ENCODE data around the gene CIB4. TPM values are rescaled to one million over a fixed set of nuclear protein-coding genes. Genes with fewer than 3 reads are reported as not detected.
A peak's percentile ranks its signal among the peaks of the same experiment; 100 is the strongest.

CIB4 gene
- total RNA-seq, 1 experiment from 2014 or later = not detected

GRCh38 chr2:26563686-26564085 is 77.5 kb downstream of the CIB4 start:
- H3K36me3 Mint-ChIP-seq = no peaks in the 10 kb centered on the region
- peaks cover 14% of the 10 kb centered on the region for H3K4me1 Mint-ChIP-seq
- H3K27ac Mint-ChIP-seq = no peak overlapping the region
- POLR2A ChIA-PET = no interaction called here
- DNase-seq (ENCODE audit: low spot score) (no peak), ATAC-seq (no peak)
- no peaks in the 10 kb centered on the region for H3K9me3 Mint-ChIP-seq
- CTCF ChIA-PET = no interaction called here
- H3K4me3 Mint-ChIP-seq = no peak overlapping the region
- TF ChIP-seq ZSCAN18 (CRISPR knock-in tag; IDR thresholded peaks at IDR 0.05) = no peak
- TF ChIP-seq AFF4 (CRISPR knock-in tag; IDR thresholded peaks at IDR 0.05; ENCODE audit: borderline replicate concordance) = no peak
- TF ChIP-seq, protein P1, sequence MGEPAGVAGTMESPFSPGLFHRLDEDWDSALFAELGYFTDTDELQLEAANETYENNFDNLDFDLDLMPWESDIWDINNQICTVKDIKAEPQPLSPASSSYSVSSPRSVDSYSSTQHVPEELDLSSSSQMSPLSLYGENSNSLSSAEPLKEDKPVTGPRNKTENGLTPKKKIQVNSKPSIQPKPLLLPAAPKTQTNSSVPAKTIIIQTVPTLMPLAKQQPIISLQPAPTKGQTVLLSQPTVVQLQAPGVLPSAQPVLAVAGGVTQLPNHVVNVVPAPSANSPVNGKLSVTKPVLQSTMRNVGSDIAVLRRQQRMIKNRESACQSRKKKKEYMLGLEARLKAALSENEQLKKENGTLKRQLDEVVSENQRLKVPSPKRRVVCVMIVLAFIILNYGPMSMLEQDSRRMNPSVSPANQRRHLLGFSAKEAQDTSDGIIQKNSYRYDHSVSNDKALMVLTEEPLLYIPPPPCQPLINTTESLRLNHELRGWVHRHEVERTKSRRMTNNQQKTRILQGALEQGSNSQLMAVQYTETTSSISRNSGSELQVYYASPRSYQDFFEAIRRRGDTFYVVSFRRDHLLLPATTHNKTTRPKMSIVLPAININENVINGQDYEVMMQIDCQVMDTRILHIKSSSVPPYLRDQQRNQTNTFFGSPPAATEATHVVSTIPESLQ (CRISPR knock-in tag; IDR thresholded peaks at IDR 0.05) = no peak
- no peak for TF ChIP-seq CTCF (IDR thresholded peaks at IDR 0.05)
- TF ChIP-seq ESRRA (CRISPR knock-in tag; IDR thresholded peaks at IDR 0.05; ENCODE audit: borderline replicate concordance) = no peak
- TF ChIP-seq ZNF121 (CRISPR knock-in tag; IDR thresholded peaks at IDR 0.05) = no peak
- no peak for TF ChIP-seq CREM (CRISPR knock-in tag; IDR thresholded peaks at IDR 0.05)
- peaks cover 37% of the 10 kb centered on the region for H3K27me3 Mint-ChIP-seq (ENCODE audit: low read depth)

- Mint-ChIP-seq H3K36me3 (no peaks in the 10 kb centered on the region), H3K27me3 (ENCODE audit: low read depth) (peaks cover 43% of the 10 kb centered on the region), H3K9me3 (no peaks in the 10 kb centered on the region), H3K4me1 (peaks cover 16% of the 10 kb centered on the region), H3K4me3 (peak overlapping the region; percentile 27), H3K27ac (no peak overlapping the region)
- ChIA-PET POLR2A (interaction anchor here (0.6 kb wide), 1 partner anchor 411 kb away, joined by 6 read pairs; no protein-coding TSS in a partner anchor), CTCF (interaction anchor here (0.8 to 7.9 kb wide), 5 partner anchors 9 to 42 kb away, joined by 3 to 83 read pairs (median 9); no protein-coding TSS in a partner anchor)
- DNase-seq (ENCODE audit: low spot score) (no peak), ATAC-seq (0 out of 2 replicates have a peak, but pooled peaks have one; percentile 10)
- no peak for TF ChIP-seq NFE2L1 (CRISPR knock-in tag; IDR thresholded peaks at IDR 0.05)
- no peak for TF ChIP-seq ZBTB43 (CRISPR knock-in tag; IDR thresholded peaks at IDR 0.05)
- TF ChIP-seq, protein P2, sequence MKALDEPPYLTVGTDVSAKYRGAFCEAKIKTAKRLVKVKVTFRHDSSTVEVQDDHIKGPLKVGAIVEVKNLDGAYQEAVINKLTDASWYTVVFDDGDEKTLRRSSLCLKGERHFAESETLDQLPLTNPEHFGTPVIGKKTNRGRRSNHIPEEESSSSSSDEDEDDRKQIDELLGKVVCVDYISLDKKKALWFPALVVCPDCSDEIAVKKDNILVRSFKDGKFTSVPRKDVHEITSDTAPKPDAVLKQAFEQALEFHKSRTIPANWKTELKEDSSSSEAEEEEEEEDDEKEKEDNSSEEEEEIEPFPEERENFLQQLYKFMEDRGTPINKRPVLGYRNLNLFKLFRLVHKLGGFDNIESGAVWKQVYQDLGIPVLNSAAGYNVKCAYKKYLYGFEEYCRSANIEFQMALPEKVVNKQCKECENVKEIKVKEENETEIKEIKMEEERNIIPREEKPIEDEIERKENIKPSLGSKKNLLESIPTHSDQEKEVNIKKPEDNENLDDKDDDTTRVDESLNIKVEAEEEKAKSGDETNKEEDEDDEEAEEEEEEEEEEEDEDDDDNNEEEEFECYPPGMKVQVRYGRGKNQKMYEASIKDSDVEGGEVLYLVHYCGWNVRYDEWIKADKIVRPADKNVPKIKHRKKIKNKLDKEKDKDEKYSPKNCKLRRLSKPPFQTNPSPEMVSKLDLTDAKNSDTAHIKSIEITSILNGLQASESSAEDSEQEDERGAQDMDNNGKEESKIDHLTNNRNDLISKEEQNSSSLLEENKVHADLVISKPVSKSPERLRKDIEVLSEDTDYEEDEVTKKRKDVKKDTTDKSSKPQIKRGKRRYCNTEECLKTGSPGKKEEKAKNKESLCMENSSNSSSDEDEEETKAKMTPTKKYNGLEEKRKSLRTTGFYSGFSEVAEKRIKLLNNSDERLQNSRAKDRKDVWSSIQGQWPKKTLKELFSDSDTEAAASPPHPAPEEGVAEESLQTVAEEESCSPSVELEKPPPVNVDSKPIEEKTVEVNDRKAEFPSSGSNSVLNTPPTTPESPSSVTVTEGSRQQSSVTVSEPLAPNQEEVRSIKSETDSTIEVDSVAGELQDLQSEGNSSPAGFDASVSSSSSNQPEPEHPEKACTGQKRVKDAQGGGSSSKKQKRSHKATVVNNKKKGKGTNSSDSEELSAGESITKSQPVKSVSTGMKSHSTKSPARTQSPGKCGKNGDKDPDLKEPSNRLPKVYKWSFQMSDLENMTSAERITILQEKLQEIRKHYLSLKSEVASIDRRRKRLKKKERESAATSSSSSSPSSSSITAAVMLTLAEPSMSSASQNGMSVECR (CRISPR knock-in tag; IDR thresholded peaks at IDR 0.05; ENCODE audit: borderline replicate concordance) = no peak
- TF ChIP-seq ZNF263 (CRISPR knock-in tag; IDR thresholded peaks at IDR 0.05; ENCODE audit: low read depth) = no peak
- TF ChIP-seq, protein P3, sequence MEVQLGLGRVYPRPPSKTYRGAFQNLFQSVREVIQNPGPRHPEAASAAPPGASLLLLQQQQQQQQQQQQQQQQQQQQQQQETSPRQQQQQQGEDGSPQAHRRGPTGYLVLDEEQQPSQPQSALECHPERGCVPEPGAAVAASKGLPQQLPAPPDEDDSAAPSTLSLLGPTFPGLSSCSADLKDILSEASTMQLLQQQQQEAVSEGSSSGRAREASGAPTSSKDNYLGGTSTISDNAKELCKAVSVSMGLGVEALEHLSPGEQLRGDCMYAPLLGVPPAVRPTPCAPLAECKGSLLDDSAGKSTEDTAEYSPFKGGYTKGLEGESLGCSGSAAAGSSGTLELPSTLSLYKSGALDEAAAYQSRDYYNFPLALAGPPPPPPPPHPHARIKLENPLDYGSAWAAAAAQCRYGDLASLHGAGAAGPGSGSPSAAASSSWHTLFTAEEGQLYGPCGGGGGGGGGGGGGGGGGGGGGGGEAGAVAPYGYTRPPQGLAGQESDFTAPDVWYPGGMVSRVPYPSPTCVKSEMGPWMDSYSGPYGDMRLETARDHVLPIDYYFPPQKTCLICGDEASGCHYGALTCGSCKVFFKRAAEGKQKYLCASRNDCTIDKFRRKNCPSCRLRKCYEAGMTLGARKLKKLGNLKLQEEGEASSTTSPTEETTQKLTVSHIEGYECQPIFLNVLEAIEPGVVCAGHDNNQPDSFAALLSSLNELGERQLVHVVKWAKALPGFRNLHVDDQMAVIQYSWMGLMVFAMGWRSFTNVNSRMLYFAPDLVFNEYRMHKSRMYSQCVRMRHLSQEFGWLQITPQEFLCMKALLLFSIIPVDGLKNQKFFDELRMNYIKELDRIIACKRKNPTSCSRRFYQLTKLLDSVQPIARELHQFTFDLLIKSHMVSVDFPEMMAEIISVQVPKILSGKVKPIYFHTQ (CRISPR knock-in tag; IDR thresholded peaks at IDR 0.05) = no peak
- TF ChIP-seq NR3C1 (CRISPR knock-in tag; conservative IDR thresholded peaks at IDR 0.05; ENCODE audit: low read depth) = no peak
- TF ChIP-seq NR1H2 (CRISPR knock-in tag; IDR thresholded peaks at IDR 0.05) = no peak
- TF ChIP-seq TEAD4 (CRISPR knock-in tag; IDR thresholded peaks at IDR 0.05) = no peak
These were observed 78.1 kb downstream of the CIB4 start for GRCh38 chr2:26562811-26563645.

Data from WTC11 (cell line).